Effector memory CD8-positive, alpha-beta T cell (primary cell): ENCODE data around the gene KCNA5.

Source experiments
- ATAC-seq: fragments of 150-1000 bp; cut with Tn5 transposase; replicated peaks from 2 replicates; pipeline ENCODE4 v1.10.0; 2021; ENCODE audit warnings: mild to moderate bottlenecking, moderate library complexity
- DNase-seq, 3 experiments: peaks; one replicate each; pipeline ENCODE4 v3.0.0; 2021
- H3K27ac Mint-ChIP-seq, 2 donors: one replicate each; pipeline ENCODE4 v1.8.0; 2022; ENCODE audit warnings: mild to moderate bottlenecking in 2 of 2, mixed read lengths in 2 of 2, moderate library complexity in 2 of 2
- H3K27me3 Mint-ChIP-seq, 2 donors: one replicate each; pipeline ENCODE4 v1.8.0; 2022; ENCODE audit warnings: mixed read lengths in 2 of 2
- H3K36me3 Mint-ChIP-seq: one replicate; pipeline ENCODE4 v1.8.0; 2022; ENCODE audit warnings: mild to moderate bottlenecking, moderate library complexity, mixed read lengths; ENCODE audit not compliant: insufficient read depth
- H3K4me1 Mint-ChIP-seq, 2 donors: one replicate each; pipeline ENCODE4 v1.8.0; 2022; ENCODE audit warnings: low read depth in 2 of 2, mixed read lengths in 2 of 2
- H3K4me3 Mint-ChIP-seq, 2 donors: one replicate each; pipeline ENCODE4 v1.8.0; 2022; ENCODE audit warnings: mild to moderate bottlenecking in 2 of 2, mixed read lengths in 2 of 2, moderate library complexity in 2 of 2
- H3K9me3 Mint-ChIP-seq, 2 donors: one replicate each; pipeline ENCODE4 v1.8.0; 2022; ENCODE audit warnings: mixed read lengths in 2 of 2

The KCNA5 gene

DNA sequence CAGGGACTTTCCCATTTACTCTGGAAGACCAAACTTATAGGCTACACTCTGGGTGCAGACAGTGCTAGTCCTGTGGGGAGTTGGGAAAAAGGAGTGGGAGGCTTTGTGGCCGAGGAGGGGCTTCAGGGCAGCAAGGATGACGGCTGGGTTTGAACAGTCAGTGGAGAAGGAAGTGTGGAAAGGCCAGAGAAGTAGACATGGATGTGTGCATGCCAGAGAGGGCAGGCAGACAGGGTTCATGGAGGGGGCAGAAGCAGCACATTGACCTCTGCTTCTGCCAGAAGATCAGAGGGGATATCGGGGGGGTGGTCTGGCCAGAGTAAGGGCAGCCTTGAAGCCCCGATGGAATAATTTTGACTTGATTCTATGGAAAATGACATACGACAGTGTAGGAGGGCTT lies 27.2 kb upstream of the KCNA5 start:
- Mint-ChIP-seq H3K9me3 (no peaks in the 10 kb centered on the region), H3K4me3 (no peak overlapping the region), H3K27me3 (peaks cover 44 to 80% of the 10 kb centered on the region in 2 donors), H3K27ac (no peak overlapping the region), H3K4me1 (no peaks in the 10 kb centered on the region), H3K36me3 (no peaks in the 10 kb centered on the region)
- DNase-seq (no peak), ATAC-seq (no peak)

DNA sequence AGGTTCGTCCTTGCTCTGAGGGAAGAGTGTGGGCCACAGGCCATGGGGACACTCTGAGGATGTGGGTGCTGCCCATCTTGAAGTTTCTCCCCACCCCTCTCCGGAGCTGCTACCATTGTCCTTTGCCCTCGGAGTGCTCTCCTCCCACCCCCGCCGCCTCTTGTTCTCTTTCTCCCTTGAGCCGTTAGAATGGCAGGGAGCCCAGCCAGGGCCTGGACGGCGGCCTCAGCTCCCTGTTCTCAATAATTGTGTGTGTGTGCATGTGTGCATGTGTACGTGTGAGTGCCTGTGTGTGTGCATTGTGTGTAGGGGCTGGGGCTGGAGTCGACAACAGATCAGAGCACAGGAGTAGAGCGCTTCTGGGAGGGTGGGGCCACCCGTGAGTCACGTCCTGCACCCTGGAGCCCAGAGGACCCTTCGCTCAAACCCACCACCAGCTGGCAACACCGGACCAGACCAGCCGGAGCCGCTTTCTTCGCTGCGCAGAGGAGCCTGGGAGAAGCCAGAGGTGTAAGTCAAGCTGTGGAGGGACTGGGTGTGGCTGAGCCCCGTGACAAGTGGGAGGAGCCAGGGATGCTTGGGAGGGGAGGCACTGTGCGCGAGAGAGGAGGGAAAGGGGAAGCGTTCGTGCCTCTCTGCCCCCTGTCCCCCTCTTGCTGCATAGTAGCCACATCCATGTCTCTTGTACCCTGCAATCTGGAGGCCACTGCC lies 25.9 kb upstream of the KCNA5 start:
- H3K36me3 Mint-ChIP-seq: no peaks in the 10 kb centered on the region
- no peaks in the 10 kb centered on the region for H3K9me3 Mint-ChIP-seq
- no peak overlapping the region for H3K27ac Mint-ChIP-seq
- H3K4me1 Mint-ChIP-seq: no peaks in the 10 kb centered on the region
- ATAC-seq: no peak
- peaks cover 39 to 85% of the 10 kb centered on the region in 2 donors for H3K27me3 Mint-ChIP-seq
- DNase-seq: no peak
- no peak overlapping the region for H3K4me3 Mint-ChIP-seq

- H3K9me3 Mint-ChIP-seq: no peaks in the 10 kb centered on the region
- no peak overlapping the region for H3K4me3 Mint-ChIP-seq
- DNase-seq: no peak
- H3K27me3 Mint-ChIP-seq: peaks cover 39 to 84% of the 10 kb centered on the region in 2 donors
- no peak overlapping the region for H3K27ac Mint-ChIP-seq
- H3K36me3 Mint-ChIP-seq: no peaks in the 10 kb centered on the region
- H3K4me1 Mint-ChIP-seq: no peaks in the 10 kb centered on the region
- no peak for ATAC-seq
These were observed 25.0 kb upstream of the KCNA5 start for GRCh38 chr12:5018677-5019076.

GRCh38 chr12:5022025-5022424 lies 21.7 kb upstream of the KCNA5 start:
- H3K27me3 Mint-ChIP-seq: peaks cover 36 to 92% of the 10 kb centered on the region in 2 donors
- H3K4me1 Mint-ChIP-seq: no peaks in the 10 kb centered on the region
- no peak overlapping the region for H3K4me3 Mint-ChIP-seq
- DNase-seq (no peak), ATAC-seq (no peak)
- H3K36me3 Mint-ChIP-seq: no peaks in the 10 kb centered on the region
- no peaks in the 10 kb centered on the region for H3K9me3 Mint-ChIP-seq
- H3K27ac Mint-ChIP-seq: no peak overlapping the region

- Mint-ChIP-seq H3K9me3 (no peaks in the 10 kb centered on the region), H3K36me3 (no peaks in the 10 kb centered on the region), H3K4me3 (no peak overlapping the region), H3K4me1 (no peaks in the 10 kb centered on the region), H3K27me3 (peaks cover 37 to 92% of the 10 kb centered on the region in 2 donors), H3K27ac (no peak overlapping the region)
- peak; percentile 33 for ATAC-seq
- peak in 1 of 3 experiments; percentile 11 for DNase-seq
These were observed 21.1 kb upstream of the KCNA5 start for GRCh38 chr12:5022465-5023061.

GRCh38 chr12:5023842-5024241 lies 19.8 kb upstream of the KCNA5 start:
- Mint-ChIP-seq H3K36me3 (no peaks in the 10 kb centered on the region), H3K9me3 (no peaks in the 10 kb centered on the region), H3K4me3 (no peak overlapping the region), H3K27me3 (peaks cover 38 to 84% of the 10 kb centered on the region in 2 donors), H3K4me1 (no peaks in the 10 kb centered on the region), H3K27ac (no peak overlapping the region)
- DNase-seq (no peak), ATAC-seq (no peak)

DNA sequence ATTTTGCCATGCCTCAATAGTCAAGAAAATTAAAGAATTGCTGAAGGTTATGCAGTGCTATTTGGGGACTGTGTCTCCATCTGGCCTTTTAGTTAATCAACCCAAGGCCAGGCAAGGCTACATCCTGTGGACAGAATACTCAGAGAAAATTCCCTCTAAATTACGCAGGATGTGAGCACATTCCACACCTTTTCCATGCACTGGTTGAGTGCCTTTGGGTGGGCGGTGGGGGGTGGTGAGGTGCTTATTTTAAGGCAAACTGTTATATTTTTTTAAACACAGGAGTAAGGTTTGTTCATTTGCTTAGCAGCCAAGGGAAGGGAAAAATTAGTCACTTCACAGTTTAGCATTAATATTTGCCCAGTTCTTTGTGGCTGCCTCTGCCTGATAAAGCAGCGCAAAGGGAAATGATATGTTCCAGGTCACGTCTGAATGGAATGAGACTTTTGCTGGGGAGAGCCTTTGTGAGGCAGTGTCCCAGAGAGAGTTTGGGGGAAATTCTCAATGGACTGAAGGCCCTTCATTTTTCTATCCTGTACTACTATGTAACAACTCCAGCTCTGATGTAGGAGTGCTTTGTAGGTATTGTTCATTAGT lies 17.2 kb upstream of the KCNA5 start:
- Mint-ChIP-seq H3K9me3 (no peaks in the 10 kb centered on the region), H3K4me3 (no peak overlapping the region), H3K4me1 (no peaks in the 10 kb centered on the region), H3K27me3 (peaks cover 25 to 58% of the 10 kb centered on the region in 2 donors), H3K36me3 (no peaks in the 10 kb centered on the region), H3K27ac (no peak overlapping the region)
- ATAC-seq (no peak), DNase-seq (no peak)

GRCh38 chr12:5027046-5027821 lies 16.4 kb upstream of the KCNA5 start:
- H3K27me3 Mint-ChIP-seq: peaks cover 21 to 50% of the 10 kb centered on the region in 2 donors
- no peak for ATAC-seq
- H3K4me3 Mint-ChIP-seq: no peak overlapping the region
- no peaks in the 10 kb centered on the region for H3K9me3 Mint-ChIP-seq
- H3K36me3 Mint-ChIP-seq: no peaks in the 10 kb centered on the region
- no peak overlapping the region for H3K27ac Mint-ChIP-seq
- no peak for DNase-seq
- H3K4me1 Mint-ChIP-seq: no peaks in the 10 kb centered on the region

DNA sequence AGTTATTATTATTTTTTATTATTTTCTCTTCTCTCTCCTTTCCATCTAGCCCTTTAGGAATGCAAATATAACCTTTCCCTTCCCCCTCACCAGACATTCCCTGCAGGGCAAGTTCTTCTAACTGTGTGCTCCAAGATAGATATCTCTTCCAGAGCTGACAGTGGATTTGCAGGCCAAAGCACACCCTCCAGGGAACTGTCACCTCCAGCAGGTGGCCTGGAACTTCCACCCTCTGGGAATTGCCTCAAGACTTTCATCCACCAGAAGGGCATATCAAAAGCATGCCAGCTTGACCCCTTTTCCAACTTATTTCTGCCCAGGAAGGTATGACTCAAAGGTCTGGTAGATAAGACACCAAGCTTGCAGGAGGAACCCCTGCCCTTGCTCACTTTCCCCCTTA lies 13.6 kb upstream of the KCNA5 start:
- no peaks in the 10 kb centered on the region for H3K9me3 Mint-ChIP-seq
- no peak for DNase-seq
- no peaks in the 10 kb centered on the region for H3K36me3 Mint-ChIP-seq
- no peak for ATAC-seq
- H3K27ac Mint-ChIP-seq: no peak overlapping the region
- no peaks in the 10 kb centered on the region for H3K4me1 Mint-ChIP-seq
- no peak overlapping the region for H3K4me3 Mint-ChIP-seq
- peaks cover 24 to 37% of the 10 kb centered on the region in 2 donors for H3K27me3 Mint-ChIP-seq

GRCh38 chr12:5031242-5031641 lies 12.4 kb upstream of the KCNA5 start:
- ATAC-seq (no peak), DNase-seq (no peak)
- peaks cover 14 to 27% of the 10 kb centered on the region in 2 donors for H3K27me3 Mint-ChIP-seq
- H3K9me3 Mint-ChIP-seq: no peaks in the 10 kb centered on the region
- no peak overlapping the region for H3K27ac Mint-ChIP-seq
- no peaks in the 10 kb centered on the region for H3K36me3 Mint-ChIP-seq
- H3K4me1 Mint-ChIP-seq: no peaks in the 10 kb centered on the region
- H3K4me3 Mint-ChIP-seq: no peak overlapping the region

- Mint-ChIP-seq H3K9me3 (no peaks in the 10 kb centered on the region), H3K27ac (no peak overlapping the region)
- ATAC-seq: no peak
These were observed 11.7 kb upstream of the KCNA5 start for GRCh38 chr12:5031958-5032357.

GRCh38 chr12:5032821-5033220 lies 10.9 kb upstream of the KCNA5 start:
- Mint-ChIP-seq H3K27me3 (peaks cover 7 to 24% of the 10 kb centered on the region in 2 donors), H3K36me3 (no peaks in the 10 kb centered on the region), H3K27ac (no peak overlapping the region), H3K9me3 (no peaks in the 10 kb centered on the region), H3K4me3 (no peak overlapping the region), H3K4me1 (no peaks in the 10 kb centered on the region)
- no peak for DNase-seq
- ATAC-seq: no peak

More at GRCh38 chr12:5031958-5032357, 11.7 kb upstream of the KCNA5 start:
- H3K4me3 Mint-ChIP-seq: no peak overlapping the region
- no peaks in the 10 kb centered on the region for H3K4me1 Mint-ChIP-seq
- H3K27me3 Mint-ChIP-seq: peaks cover 14 to 27% of the 10 kb centered on the region in 2 donors
- no peak for DNase-seq
- H3K36me3 Mint-ChIP-seq: no peaks in the 10 kb centered on the region

DNA sequence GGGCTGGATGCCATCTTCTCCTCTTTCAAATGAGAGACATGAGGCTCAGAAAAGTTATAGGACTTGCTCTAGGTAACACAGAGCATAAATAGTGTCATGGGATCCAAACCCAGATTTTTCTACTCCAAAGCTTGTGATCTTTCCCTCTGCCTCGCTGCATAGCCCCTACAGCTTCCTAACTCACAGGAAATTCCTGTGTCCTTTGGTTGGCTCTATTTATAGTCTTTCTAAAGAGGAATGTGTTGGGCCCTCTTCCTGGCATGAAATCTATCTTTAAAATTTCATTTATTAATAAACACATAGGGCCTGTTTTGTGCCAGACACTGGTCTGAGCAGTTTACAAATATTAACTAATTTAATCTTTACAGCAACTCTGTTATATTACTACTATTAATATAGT lies 9.8 kb upstream of the KCNA5 start:
- DNase-seq: no peak
- no peak overlapping the region for H3K4me3 Mint-ChIP-seq
- H3K27me3 Mint-ChIP-seq: peaks cover 15 to 35% of the 10 kb centered on the region in 2 donors
- no peaks in the 10 kb centered on the region for H3K9me3 Mint-ChIP-seq
- H3K27ac Mint-ChIP-seq: no peak overlapping the region
- H3K36me3 Mint-ChIP-seq: no peaks in the 10 kb centered on the region
- H3K4me1 Mint-ChIP-seq: no peaks in the 10 kb centered on the region
- ATAC-seq: no peak
